IMR-90 (cell line): ENCODE results near the gene RAB3A. TPM values are rescaled to one million over a fixed set of nuclear protein-coding genes. Genes with fewer than 3 reads are reported as not detected.

Experiments
- ATAC-seq: fragments of 200-7000 bp; cut with Tn5 transposase; 2 replicates; pipeline ENCODE4 v1.9.1; 2020; ENCODE audit warnings: low read depth, mild to moderate bottlenecking, moderate library complexity
- BruUV-seq: library from RNA; stranded (reverse); fragments of 400-500 nt; replicated peaks from 2 replicates; lab custom pipeline; 2021; lab: Mats Ljungman, UMichigan
- CTCF ChIA-PET: fragments of 300-600 bp; formaldehyde crosslinking; extraction: SDS; loops from one replicate; lab custom pipeline; 2021; ENCODE audit warnings: antibody characterized with exemption; lab: Yijun Ruan, JAX
- POLR2A ChIA-PET: fragments of 300-600 bp; sonication (Branson Sonifier 250); formaldehyde crosslinking; loops from one replicate; lab custom pipeline; 2022; ENCODE audit warnings: antibody characterized with exemption; ENCODE audit not compliant: unreplicated experiment; lab: Charles Lee
- DNase-seq: peaks from one replicate; pipeline ENCODE4 v3.0.0; 2013
- H2AFZ ChIP-seq: replicated peaks from 2 replicates; pipeline ENCODE3; 2013; ENCODE audit warnings: low read length, mild to moderate bottlenecking; ENCODE audit not compliant: poor library complexity
- H2AK5ac ChIP-seq: 2 replicates; pipeline ENCODE4 v1.6.1; 2013; ENCODE audit warnings: low read depth, low read length, inconsistent platforms
- H2AK9ac ChIP-seq: replicated peaks from 2 replicates; pipeline ENCODE3; 2013; ENCODE audit warnings: mild to moderate bottlenecking, low read depth, low read length, moderate library complexity; ENCODE audit not compliant: poor library complexity
- H2BK120ac ChIP-seq: 2 replicates; pipeline ENCODE4 v1.6.1; 2013; ENCODE audit warnings: low read depth, low read length, inconsistent platforms
- H2BK15ac ChIP-seq: 3 replicates; pipeline ENCODE4 v1.6.1; 2013; ENCODE audit warnings: low read depth, low read length, inconsistent platforms
- H2BK20ac ChIP-seq: 2 replicates; pipeline ENCODE4 v1.6.1; 2013; ENCODE audit warnings: low read depth, mild to moderate bottlenecking, inconsistent platforms, low read length, moderate library complexity
- H2BK5ac ChIP-seq: 2 replicates; pipeline ENCODE4 v1.6.1; 2013; ENCODE audit warnings: mild to moderate bottlenecking, low read depth, low read length, inconsistent platforms; ENCODE audit not compliant: poor library complexity, severe bottlenecking
- H3K14ac ChIP-seq: replicated peaks from 2 replicates; pipeline ENCODE4 v1.6.1; 2013; ENCODE audit warnings: low read depth, low read length, inconsistent platforms
- H3K18ac ChIP-seq: 2 replicates; pipeline ENCODE4 v1.6.1; 2013; ENCODE audit warnings: low read depth, low read length, control low read depth
- H3K23ac ChIP-seq: 2 replicates; pipeline ENCODE4 v1.6.1; 2013; ENCODE audit warnings: low read depth, low read length, inconsistent platforms
- H3K27ac ChIP-seq: 2 replicates; pipeline ENCODE4 v1.5.1; 2013; ENCODE audit warnings: mild to moderate bottlenecking, control low read depth, low read length; ENCODE audit not compliant: insufficient read depth
- H3K27me3 ChIP-seq: 2 replicates; pipeline ENCODE4 v1.6.1; 2013; ENCODE audit warnings: low read length; ENCODE audit not compliant: control insufficient read depth, insufficient read depth
- H3K36me3 ChIP-seq: 2 replicates; pipeline ENCODE4 v1.6.1; 2013; ENCODE audit warnings: low read length, mixed read lengths; ENCODE audit not compliant: control insufficient read depth, insufficient read depth
- H3K4ac ChIP-seq: 2 replicates; pipeline ENCODE4 v1.6.1; 2013; ENCODE audit warnings: low read depth, low read length, inconsistent platforms
- H3K4me1 ChIP-seq: 2 replicates; pipeline ENCODE4 v1.6.1; 2013; ENCODE audit warnings: low read length, mixed read lengths; ENCODE audit not compliant: control insufficient read depth, insufficient read depth
- H3K4me2 ChIP-seq: 2 replicates; pipeline ENCODE4 v1.6.1; 2013; ENCODE audit warnings: low read depth, mild to moderate bottlenecking, control low read depth, low read length, moderate library complexity
- H3K4me3 ChIP-seq: 2 replicates; pipeline ENCODE4 v1.5.1; 2013; ENCODE audit warnings: low read depth, mild to moderate bottlenecking, control low read depth, low read length, moderate library complexity; ENCODE audit not compliant: insufficient read depth
- H3K56ac ChIP-seq: 2 replicates; pipeline ENCODE4 v1.6.1; 2013; ENCODE audit warnings: low read length, inconsistent platforms; ENCODE audit not compliant: insufficient read depth; ENCODE audit errors: extremely low read depth
- H3K79me1 ChIP-seq, 2 experiments: 2 replicates each; pipeline ENCODE4 v1.6.1; 2013; ENCODE audit warnings: low read length in 2 of 2, inconsistent platforms in 1 of 2, low read depth in 1 of 2
- H3K9ac ChIP-seq: 2 replicates; pipeline ENCODE4 v1.6.1; 2013; ENCODE audit warnings: low read depth, low read length, control low read depth
- H3K9me1 ChIP-seq: 2 replicates; pipeline ENCODE4 v1.6.1; 2013; ENCODE audit warnings: low read length, inconsistent platforms; ENCODE audit not compliant: insufficient read depth
- H3K9me3 ChIP-seq: 2 replicates; pipeline ENCODE4 v1.6.1; 2013; ENCODE audit warnings: low read length; ENCODE audit not compliant: control insufficient read depth, insufficient read depth
- H4K20me1 ChIP-seq: 2 replicates; pipeline ENCODE4 v1.6.1; 2013; ENCODE audit warnings: low read length, inconsistent platforms; ENCODE audit not compliant: insufficient read depth
- H4K5ac ChIP-seq: 2 replicates; pipeline ENCODE4 v1.6.1; 2013; ENCODE audit warnings: mild to moderate bottlenecking, low read depth, low read length, control low read depth
- H4K8ac ChIP-seq, 2 experiments: 2 replicates each; pipeline ENCODE4 v1.6.1; 2013; ENCODE audit warnings: low read depth in 2 of 2, low read length in 2 of 2, control low read depth in 1 of 2, inconsistent platforms in 1 of 2
- H4K91ac ChIP-seq: 2 replicates; pipeline ENCODE4 v1.6.1; 2013; ENCODE audit warnings: low read depth, low read length, inconsistent platforms; ENCODE audit not compliant: insufficient read depth
- MAZ ChIP-seq: IDR thresholded peaks from 2 replicates; pipeline ENCODE4 v1.6.1; 2012; ENCODE audit warnings: low read depth, mild to moderate bottlenecking, low read length, improper control_type of control experiment, moderate library complexity, borderline replicate concordance
- NFE2L2 ChIP-seq: fragments of 150-350 bp; IDR thresholded peaks from 2 replicates; pipeline ENCODE4 v1.6.1; 2016; ENCODE audit warnings: low read depth, mild to moderate bottlenecking, low read length
- RCOR1 ChIP-seq: IDR thresholded peaks from 2 replicates; pipeline ENCODE4 v1.6.1; 2012; ENCODE audit warnings: mild to moderate bottlenecking, low read length, improper control_type of control experiment; ENCODE audit not compliant: insufficient replicate concordance
- RFX5 ChIP-seq: IDR thresholded peaks from 2 replicates; pipeline ENCODE4 v1.8.0; 2012; ENCODE audit warnings: low read depth, mild to moderate bottlenecking, low read length, moderate library complexity
- WGBS, 2 experiments: methylation state at CpG; one replicate each; pipeline versions ENCODE4 v1.1.5 to v1.1.7; 2013; ENCODE audit warnings: missing lambda C conversion rate in 2 of 2; ENCODE audit not compliant: insufficient read length in 1 of 2; ENCODE audit errors: extremely low coverage in 2 of 2; 5-methylcytosine and 5-hydroxymethylcytosine counted together
- dilution Hi-C: fragments of 300-500 bp; cut with HindIII; formaldehyde crosslinking; loops from one replicate; pipeline ENCODE4 v1.14.3; 2018; ENCODE audit warnings: low sequenced_read_pairs; ENCODE audit not compliant: unreplicated experiment
- in situ Hi-C: fragments of 300-500 bp; cut with MboI; formaldehyde crosslinking; loops from 3 replicates; pipeline ENCODE4 v1.14.3; 2019; ENCODE audit warnings: low sequenced_read_pairs, inconsistent platforms, mixed read lengths
- intact Hi-C: fragments of 100-400 bp; cut with micrococcal nuclease; formaldehyde crosslinking; loops from 2 replicates; pipeline ENCODE4 v1.10.0; 2022
- polyA plus RNA-seq, 3 experiments: library from polyadenylated mRNA; depleted of rRNA; stranded (reverse); fragments of >200 nt; gene quantifications; 2 replicates each; pipeline ENCODE4 v1.2.3, GENCODE V29; 2012; ENCODE audit warnings: low replicate concordance in 1 of 3
- total RNA-seq: library from RNA; depleted of rRNA; stranded (reverse); fragments of >200 nt; gene quantifications from 2 replicates; pipeline ENCODE4 v1.2.3, GENCODE V29; 2012

RAB3A gene
- total and polyA plus RNA-seq, 2 of the 4 experiments (the other 2 are of a cell fraction), result 3.0 to 13.6 TPM

- Histone ChIP-seq H3K9ac (no peak overlapping the region), H2BK15ac (no peak overlapping the region), H4K91ac (no peak overlapping the region), H2AK5ac (no peak overlapping the region), H2AFZ (no peak overlapping the region), H3K14ac (no peak overlapping the region), H3K23ac (no peak overlapping the region), H3K27me3 (no peaks in the 10 kb centered on the region), H3K27ac (no peak overlapping the region), H2AK9ac (peak overlapping the region; percentile 70), H3K56ac (no peak overlapping the region), H3K18ac (no peak overlapping the region), H4K5ac (no peak overlapping the region), H2BK5ac (no peak overlapping the region), H3K4me3 (no peak overlapping the region), H4K20me1 (peaks cover 9% of the 10 kb centered on the region), H3K9me3 (no peaks in the 10 kb centered on the region), H3K9me1 (peaks cover 8% of the 10 kb centered on the region; the same call in 1 of the 2 replicates), H2BK120ac (no peak overlapping the region), H2BK20ac (no peak overlapping the region), H3K79me1 (peaks cover 7 to 28% of the 10 kb centered on the region in 2 experiments), H3K4me1 (peaks cover 8% of the 10 kb centered on the region), H4K8ac (no peak overlapping the region), H3K4ac (no peak overlapping the region), H3K36me3 (peaks cover 31% of the 10 kb centered on the region), H3K4me2 (no peak overlapping the region)
- TF ChIP-seq NFE2L2, result no peak
- no peak for TF ChIP-seq RCOR1
- TF ChIP-seq RFX5, result no peak
- no peak for TF ChIP-seq MAZ
- ChIA-PET CTCF (no interaction called here), POLR2A (interaction anchor here (0.7 kb wide), 1 partner anchor 11 kb away, joined by 4 read pairs; no protein-coding TSS in a partner anchor)
- in situ Hi-C loops (loop anchor here (5.0 to 10.0 kb wide), 3 partner anchors 45 to 217 kb away; partner anchors contain the start of genes LSM4 and SSBP4), dilution Hi-C loops (no loop called here), intact Hi-C loops (no loop called here)
- BruUV-seq, result no TSS peak
- ATAC-seq (no peak), DNase-seq (no peak)
- 93% methylated on average over 14 of the region's 18 CpGs; no CpG with 5 or more reads in 1 of the 2 experiments for WGBS, 2 experiments
These were observed 6.5 kb downstream of the RAB3A start for GRCh38 chr19:18197306-18197705.
